B cell (primary cell): ENCODE measurements around the gene RSPH1. TPM values are rescaled to one million over a fixed set of nuclear protein-coding genes. Genes with fewer than 3 reads are reported as not detected.
A peak's percentile ranks its signal among the peaks of the same experiment; 100 is the strongest.

Source experiments
- ATAC-seq: fragments of 200-7000 bp; cut with Tn5 transposase; one replicate; pipeline ENCODE4 v1.10.0; 2021; ENCODE audit warnings: low read depth, mild to moderate bottlenecking, moderate number of reproducible peaks, moderate library complexity
- CTCF ChIA-PET: fragments of 350-600 bp; sonication (Branson Sonifier 250); formaldehyde crosslinking; loops from one replicate; lab custom pipeline; 2021; ENCODE audit warnings: antibody characterized with exemption, inconsistent platforms; lab: Charles Lee
- POLR2A ChIA-PET: fragments of 350-600 bp; sonication (Branson Sonifier 250); formaldehyde crosslinking; loops from one replicate; lab custom pipeline; 2021; ENCODE audit warnings: antibody characterized with exemption; lab: Charles Lee
- DNase-seq: peaks from one replicate; pipeline ENCODE4 v3.0.0; 2013
- H2AFZ ChIP-seq: 2 replicates; pipeline ENCODE4 v1.6.1; 2012; ENCODE audit warnings: mild to moderate bottlenecking, low read depth, low read length; ENCODE audit not compliant: insufficient read depth, poor library complexity, severe bottlenecking
- H3K27ac ChIP-seq, 2 donors: 1 replicate in 1 of 2; 2 replicates in 1 of 2; pipeline ENCODE4 v1.5.1; 2012 to 2013; ENCODE audit warnings: low read length in 2 of 2, mild to moderate bottlenecking in 2 of 2, moderate library complexity in 1 of 2
- H3K27me3 ChIP-seq, 4 experiments: fragments of 200-600 bp in 1 of 4; sonication (generic) in 1 of 4; replicated peaks in 1 of 4; 1 replicate in 2 of 4; 2 replicates in 2 of 4; pipeline versions ENCODE4 v1.6.1 to v1.7.0; 2013 to 2016; ENCODE audit warnings: low read length in 3 of 4, mild to moderate bottlenecking in 2 of 4, mixed read lengths in 1 of 4, moderate library complexity in 1 of 4; ENCODE audit not compliant: insufficient read depth in 4 of 4, control insufficient read depth in 3 of 4; ENCODE audit errors: control extremely low read depth in 1 of 4
- H3K36me3 ChIP-seq, 2 experiments: replicated peaks in 1 of 2; 1 replicate in 1 of 2; 2 replicates in 1 of 2; pipeline versions ENCODE4 v1.6.1 to v1.7.1; 2013; ENCODE audit warnings: low read length in 1 of 2; ENCODE audit not compliant: insufficient read depth in 2 of 2, control insufficient read depth in 1 of 2; ENCODE audit errors: control extremely low read depth in 1 of 2, extremely low read depth in 1 of 2
- H3K4me1 ChIP-seq, 2 donors: fragments of 200-600 bp in 1 of 2; sonication (generic) in 1 of 2; 1 replicate in 1 of 2; 2 replicates in 1 of 2; pipeline versions ENCODE4 v1.5.1 to v1.6.1; 2013 to 2017; ENCODE audit warnings: low read length in 2 of 2; ENCODE audit not compliant: control insufficient read depth in 2 of 2, insufficient read depth in 2 of 2
- H3K4me2 ChIP-seq: replicated peaks from 2 replicates; pipeline ENCODE3; 2012; ENCODE audit warnings: mild to moderate bottlenecking, low read depth, low read length; ENCODE audit not compliant: poor library complexity, severe bottlenecking
- H3K4me3 ChIP-seq, 5 experiments: fragments of 200-600 bp in 1 of 5; sonication (generic) in 1 of 5; 1 replicate in 3 of 5; 2 replicates in 2 of 5; pipeline versions ENCODE4 v1.5.1 to v1.7.0; 2011 to 2016; ENCODE audit warnings: low read length in 4 of 5, mild to moderate bottlenecking in 4 of 5, low read depth in 2 of 5, control low read depth in 1 of 5, moderate library complexity in 1 of 5; ENCODE audit not compliant: insufficient read depth in 1 of 5; ENCODE audit errors: control extremely low read depth in 1 of 5, extremely low read depth in 1 of 5
- H3K79me2 ChIP-seq: fragments of 200-600 bp; sonication (generic); one replicate; pipeline ENCODE4 v1.6.0; 2016; ENCODE audit warnings: low read length; ENCODE audit not compliant: control insufficient read depth, insufficient read depth
- H3K9ac ChIP-seq: fragments of 200-600 bp; sonication (generic); 2 replicates; pipeline ENCODE4 v1.6.1; 2017; ENCODE audit warnings: mild to moderate bottlenecking, low read length, moderate library complexity
- H3K9me3 ChIP-seq, 3 donors: one replicate each; pipeline versions ENCODE4 v1.6.1 to v1.7.1; 2013; ENCODE audit warnings: low read length in 2 of 3; ENCODE audit not compliant: control insufficient read depth in 2 of 3, insufficient read depth in 1 of 3; ENCODE audit errors: control extremely low read depth in 1 of 3
- H4K20me1 ChIP-seq: 2 replicates; pipeline ENCODE4 v1.6.0; 2012; ENCODE audit warnings: mild to moderate bottlenecking, low read length; ENCODE audit not compliant: insufficient read depth, control insufficient read depth, poor library complexity, severe bottlenecking
- H3K27ac Mint-ChIP-seq: one replicate; pipeline ENCODE4 v1.8.0; 2021; ENCODE audit warnings: mixed read lengths
- H3K27me3 Mint-ChIP-seq: one replicate; pipeline ENCODE4 v1.8.0; 2021; ENCODE audit warnings: mixed read lengths
- H3K4me1 Mint-ChIP-seq: one replicate; pipeline ENCODE4 v1.8.0; 2021; ENCODE audit warnings: mixed read lengths
- H3K4me3 Mint-ChIP-seq: one replicate; pipeline ENCODE4 v1.8.0; 2021; ENCODE audit warnings: mixed read lengths
- H3K9me3 Mint-ChIP-seq: one replicate; pipeline ENCODE4 v1.8.0; 2022; ENCODE audit warnings: mixed read lengths; ENCODE audit not compliant: insufficient read depth
- CTCF ChIP-seq: fragments of 200-600 bp; IDR thresholded peaks from one replicate; pipeline ENCODE4 v1.8.0; 2022; ENCODE audit warnings: antibody characterized with exemption, mild to moderate bottlenecking
- EZH2 ChIP-seq: IDR thresholded peaks from 2 replicates; pipeline ENCODE4 v1.6.1; 2012; ENCODE audit warnings: borderline replicate concordance, low read depth, mild to moderate bottlenecking, moderate library complexity, low read length; ENCODE audit not compliant: insufficient read depth, poor library complexity, severe bottlenecking
- WGBS: methylation state at CpG from one replicate; pipeline ENCODE4 v1.1.5; 2013; ENCODE audit warnings: missing lambda C conversion rate; ENCODE audit not compliant: insufficient coverage; 5-methylcytosine and 5-hydroxymethylcytosine counted together
- intact Hi-C: fragments of 100-400 bp; cut with micrococcal nuclease; formaldehyde crosslinking; loops from one replicate; pipeline ENCODE4 v1.10.0; 2022
- polyA plus RNA-seq: library from polyadenylated mRNA; depleted of rRNA; stranded (reverse); fragments of >200 nt; gene quantifications from 2 replicates; pipeline ENCODE4 v1.2.3, GENCODE V29; 2012
- total RNA-seq, 2 donors: library from RNA; stranded (reverse); fragments of 120-200 nt in 1 of 2; gene quantifications; 1 replicate in 1 of 2; 2 replicates in 1 of 2; pipeline versions ENCODE4 v1.2.3 to v1.2.4, GENCODE V29; 2013 to 2022

RSPH1 gene
- total and polyA plus RNA-seq, 2 donors (not counting 1 experiment from before 2014, with no cell fraction given) = 0.10 to 0.64 TPM

- ChIA-PET CTCF (interaction anchor here (1.2 to 6.9 kb wide), 2 partner anchors 12 to 187 kb away, joined by 3 to 51 read pairs; no protein-coding TSS in a partner anchor), POLR2A (interaction anchor here (0.8 to 3.6 kb wide), 2 partner anchors 10 kb away, joined by 4 to 20 read pairs; no protein-coding TSS in a partner anchor)
- peaks cover 80% of the 10 kb centered on the region for H3K4me1 Mint-ChIP-seq
- Histone ChIP-seq H3K9me3 (no peaks in the 10 kb centered on the region), H3K4me3 (peak overlapping the region in 4 of 5 experiments; percentile 29 to 65 (median 41)), H3K79me2 (peaks cover 87% of the 10 kb centered on the region), H3K4me1 (peaks cover 54 to 60% of the 10 kb centered on the region in 2 donors), H2AFZ (no peak overlapping the region), H3K9ac (peak overlapping the region; percentile 72), H4K20me1 (no peaks in the 10 kb centered on the region), H3K4me2 (peak overlapping the region; percentile 78), H3K36me3 (peaks cover 0 to 40% of the 10 kb centered on the region in 2 experiments), H3K27ac (peak overlapping the region; percentile 97 to 99), H3K27me3 (no peaks in the 10 kb centered on the region)
- H3K27ac Mint-ChIP-seq = peak overlapping the region; percentile 99
- DNase-seq (no peak), ATAC-seq (no peak)
- WGBS = 37% methylated on average over 11 of the region's 15 CpGs
- intact Hi-C loops = no loop called here
- peak overlapping the region; percentile 88 for H3K4me3 Mint-ChIP-seq
- no peaks in the 10 kb centered on the region for H3K27me3 Mint-ChIP-seq
- TF ChIP-seq EZH2 = no peak
- TF ChIP-seq CTCF = no peak
- no peaks in the 10 kb centered on the region for H3K9me3 Mint-ChIP-seq
Observed at GRCh38 chr21:42525029-42525581, 29.1 kb upstream of the RSPH1 start.
